ENCODE data around the gene GRID2. TPM values are rescaled to one million over a fixed set of nuclear protein-coding genes. Genes with fewer than 3 reads are reported as not detected.

GRID2 gene
- total RNA-seq, 1 experiment from 2014 or later, result not detected

- no peak for DNase-seq (ENCODE audit: low read depth)
- in situ Hi-C loops (cut with HindIII; ENCODE audit: low pct_unique_long_range_greater_than_20kb, low sequenced_read_pairs), result no loop called here
These were observed 1134.2 kb downstream of the GRID2 start for GRCh38 chr4:93437991-93438390.

- no peak for DNase-seq (ENCODE audit: low read depth)
- in situ Hi-C loops (cut with HindIII; ENCODE audit: low pct_unique_long_range_greater_than_20kb, low sequenced_read_pairs), result no loop called here
These were observed 1141.1 kb downstream of the GRID2 start for GRCh38 chr4:93444860-93445259.

DNA sequence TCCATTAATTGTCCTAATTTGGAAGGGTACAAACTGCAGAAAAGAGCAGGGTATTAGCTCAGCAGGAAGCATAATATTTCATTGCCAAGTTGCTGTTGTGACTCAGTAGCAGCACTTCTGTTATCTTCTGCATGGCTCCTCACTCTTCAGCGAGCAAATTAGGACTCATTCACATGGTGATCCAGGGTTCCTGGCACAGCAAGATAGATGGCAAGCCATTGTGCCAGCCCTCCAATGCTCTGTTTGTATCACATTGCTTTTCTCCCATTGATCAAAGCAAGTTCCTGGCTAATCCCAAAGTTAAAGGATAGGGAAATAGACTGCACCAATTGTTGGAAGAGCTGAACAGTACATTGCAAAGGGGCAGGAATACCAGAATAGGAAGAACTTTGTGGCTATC, 1142.3 kb downstream of the GRID2 start:
- in situ Hi-C loops (cut with HindIII; ENCODE audit: low pct_unique_long_range_greater_than_20kb, low sequenced_read_pairs), result no loop called here
- DNase-seq (ENCODE audit: low read depth), result no peak

DNA sequence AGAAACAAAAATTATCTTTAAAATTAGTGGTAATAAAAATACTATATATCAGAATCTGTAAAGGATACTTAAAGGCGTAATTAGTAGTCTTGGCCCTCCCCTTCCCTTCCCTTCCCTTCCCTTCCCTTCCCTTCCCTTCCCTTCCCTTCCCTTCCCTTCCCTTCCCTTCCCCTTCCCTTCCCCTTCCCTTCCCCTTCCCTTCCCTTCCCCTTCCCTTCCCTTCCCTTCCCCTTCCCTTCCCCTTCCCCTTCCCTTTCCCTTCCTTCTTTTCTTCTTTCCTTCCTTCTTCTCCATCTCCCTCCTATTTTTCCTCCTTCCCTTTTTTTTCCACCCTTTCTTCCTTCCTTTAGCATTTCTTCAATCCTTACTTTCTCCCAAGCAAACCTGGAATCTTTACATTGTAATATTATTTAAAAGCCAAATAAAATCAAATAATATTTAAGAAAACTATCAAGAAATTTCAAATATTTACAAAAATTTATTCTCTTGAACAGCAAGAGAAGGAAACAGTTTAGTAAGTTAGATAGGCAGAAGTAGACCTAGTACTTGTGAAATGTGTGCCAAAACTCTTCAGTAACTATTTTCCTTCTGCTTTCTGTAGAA, 1145.0 kb downstream of the GRID2 start:
- no peak for DNase-seq (ENCODE audit: low read depth)
- in situ Hi-C loops (cut with HindIII; ENCODE audit: low pct_unique_long_range_greater_than_20kb, low sequenced_read_pairs), result no loop called here

GRCh38 chr4:93451954-93452353, 1148.2 kb downstream of the GRID2 start:
- DNase-seq (ENCODE audit: low read depth), result no peak
- in situ Hi-C loops (cut with HindIII; ENCODE audit: low pct_unique_long_range_greater_than_20kb, low sequenced_read_pairs), result no loop called here

DNA sequence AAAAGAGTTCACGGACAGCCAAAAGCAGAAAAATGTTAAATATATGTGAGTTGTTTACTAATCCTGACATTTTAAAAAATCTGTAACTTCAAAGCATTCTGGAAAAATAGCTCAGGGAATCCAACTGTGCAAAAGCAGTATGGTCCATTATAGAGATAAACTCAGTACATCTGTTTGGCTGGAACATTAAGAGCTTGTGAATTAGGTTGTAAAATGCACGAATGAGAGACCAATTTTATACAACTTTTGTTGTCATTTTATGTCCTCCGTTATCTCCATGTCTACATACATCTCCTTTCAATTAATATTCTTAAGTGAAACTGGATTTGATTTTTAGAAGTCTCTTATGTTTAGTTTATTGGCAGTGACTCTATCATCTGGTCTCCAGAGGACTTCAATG, 1157.8 kb downstream of the GRID2 start:
- in situ Hi-C loops (cut with HindIII; ENCODE audit: low pct_unique_long_range_greater_than_20kb, low sequenced_read_pairs), result no loop called here
- DNase-seq (ENCODE audit: low read depth), result no peak

GRCh38 chr4:93466446-93466845, 1162.7 kb downstream of the GRID2 start:
- in situ Hi-C loops (cut with HindIII; ENCODE audit: low pct_unique_long_range_greater_than_20kb, low sequenced_read_pairs), result no loop called here
- no peak for DNase-seq (ENCODE audit: low read depth)

DNA sequence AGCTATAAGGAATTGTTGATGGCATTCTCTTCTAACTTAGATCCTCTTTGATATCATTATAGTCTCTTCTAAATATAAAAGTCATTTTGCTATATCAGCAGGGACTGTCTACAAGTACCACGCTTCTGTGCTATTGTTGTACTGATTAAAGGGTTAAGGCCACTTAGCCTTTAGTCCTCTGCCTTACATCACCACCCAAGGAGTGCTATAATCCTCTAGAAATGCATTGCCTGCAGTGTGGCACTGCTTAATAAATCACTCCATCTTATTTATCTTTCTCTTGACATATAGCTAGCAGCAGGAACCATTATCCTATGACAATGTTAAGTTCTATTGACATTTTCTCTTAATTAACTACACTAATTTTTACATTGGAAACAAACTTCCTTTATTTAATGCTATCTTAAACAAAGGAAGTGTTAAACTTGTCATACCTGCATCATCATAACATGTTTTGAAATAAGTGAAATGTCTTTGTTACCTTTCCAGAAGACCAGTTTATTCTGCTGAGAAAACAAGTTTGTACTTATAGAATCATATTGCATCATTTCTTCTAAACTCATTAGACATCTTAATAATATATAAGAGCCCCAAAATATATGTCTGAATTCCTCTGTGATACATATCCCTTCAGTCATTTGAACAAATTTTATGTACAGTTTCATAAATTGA, 1163.9 kb downstream of the GRID2 start:
- in situ Hi-C loops (cut with HindIII; ENCODE audit: low pct_unique_long_range_greater_than_20kb, low sequenced_read_pairs), result no loop called here
- no peak for DNase-seq (ENCODE audit: low read depth)

DNA sequence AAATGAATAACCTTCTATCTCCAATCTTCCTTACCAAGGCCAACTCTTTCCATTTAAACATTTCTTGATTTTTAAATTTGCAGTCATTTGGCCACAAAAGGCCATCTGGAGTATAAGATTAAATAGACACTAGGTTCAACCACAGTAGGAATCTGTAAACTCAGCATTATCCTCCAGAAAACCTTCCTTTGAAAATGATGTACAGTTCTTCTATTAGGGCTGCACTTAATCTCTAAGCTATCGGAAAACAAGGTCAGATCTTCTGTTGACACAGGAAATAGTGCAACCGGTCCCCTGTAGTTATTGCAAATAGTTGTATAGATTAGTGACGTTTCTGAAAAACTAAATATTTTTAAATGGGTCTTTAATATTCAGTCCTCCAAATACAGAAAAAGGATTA, 1165.8 kb downstream of the GRID2 start:
- no peak for DNase-seq (ENCODE audit: low read depth)
- in situ Hi-C loops (cut with HindIII; ENCODE audit: low pct_unique_long_range_greater_than_20kb, low sequenced_read_pairs), result no loop called here

- no peak for DNase-seq (ENCODE audit: low read depth)
- in situ Hi-C loops (cut with HindIII; ENCODE audit: low pct_unique_long_range_greater_than_20kb, low sequenced_read_pairs), result no loop called here
These were observed 1172.0 kb downstream of the GRID2 start for GRCh38 chr4:93475730-93476129.

- in situ Hi-C loops (cut with HindIII; ENCODE audit: low pct_unique_long_range_greater_than_20kb, low sequenced_read_pairs), result no loop called here
These were observed 1175.0 kb downstream of the GRID2 start for GRCh38 chr4:93478805-93479204.

DNA sequence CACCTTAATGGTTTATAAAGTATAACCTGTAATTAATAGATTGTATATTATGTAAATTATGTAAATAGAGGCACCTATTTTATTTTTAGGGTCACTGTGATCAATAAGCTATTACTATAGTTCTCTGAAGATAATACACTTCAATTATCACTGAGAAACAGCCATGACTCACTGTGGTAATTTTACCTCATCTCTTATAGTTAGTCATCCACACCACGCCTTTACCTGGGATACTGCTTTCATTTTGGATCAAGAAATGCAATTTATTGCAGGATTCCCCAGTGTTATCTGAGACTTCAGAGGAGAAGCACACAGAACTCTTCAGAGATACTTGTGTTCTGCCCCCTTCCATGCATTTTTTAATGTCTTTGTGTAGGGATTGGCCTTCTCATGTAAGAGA, 1176.7 kb downstream of the GRID2 start:
- in situ Hi-C loops (cut with HindIII; ENCODE audit: low pct_unique_long_range_greater_than_20kb, low sequenced_read_pairs), result no loop called here

More at GRCh38 chr4:93478805-93479204, 1175.0 kb downstream of the GRID2 start:
- no peak for DNase-seq (ENCODE audit: low read depth)

DNA sequence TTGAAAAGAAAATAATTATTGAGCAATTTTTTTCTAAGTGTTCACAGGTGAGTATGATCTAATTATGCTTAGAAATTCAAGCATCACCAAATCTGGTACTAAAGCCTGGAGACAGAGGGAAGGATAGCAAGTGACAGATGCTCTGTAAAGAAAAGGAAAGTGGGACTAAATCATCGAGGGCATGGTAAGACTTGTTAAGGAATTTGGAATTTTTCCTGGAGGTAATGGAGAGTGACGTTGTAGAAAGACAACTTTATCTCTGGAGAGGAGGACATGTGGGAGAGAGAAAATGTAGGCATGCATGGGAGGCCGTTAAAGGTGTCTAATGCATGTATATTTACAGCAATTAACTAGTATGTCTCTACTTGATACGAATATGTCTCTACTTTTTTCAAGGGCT, 1191.6 kb downstream of the GRID2 start:
- in situ Hi-C loops (cut with HindIII; ENCODE audit: low pct_unique_long_range_greater_than_20kb, low sequenced_read_pairs), result no loop called here
- no peak for DNase-seq (ENCODE audit: low read depth)

More for the DNA sequence above, 1176.7 kb downstream of the GRID2 start:
- DNase-seq (ENCODE audit: low read depth), result no peak

- in situ Hi-C loops (cut with HindIII; ENCODE audit: low pct_unique_long_range_greater_than_20kb, low sequenced_read_pairs), result no loop called here
These were observed 1197.5 kb downstream of the GRID2 start for GRCh38 chr4:93501244-93501643.

GRCh38 chr4:93501946-93502345, 1198.2 kb downstream of the GRID2 start:
- no peak for DNase-seq (ENCODE audit: low read depth)
- in situ Hi-C loops (cut with HindIII; ENCODE audit: low pct_unique_long_range_greater_than_20kb, low sequenced_read_pairs), result no loop called here

More at GRCh38 chr4:93501244-93501643, 1197.5 kb downstream of the GRID2 start:
- no peak for DNase-seq (ENCODE audit: low read depth)

DNA sequence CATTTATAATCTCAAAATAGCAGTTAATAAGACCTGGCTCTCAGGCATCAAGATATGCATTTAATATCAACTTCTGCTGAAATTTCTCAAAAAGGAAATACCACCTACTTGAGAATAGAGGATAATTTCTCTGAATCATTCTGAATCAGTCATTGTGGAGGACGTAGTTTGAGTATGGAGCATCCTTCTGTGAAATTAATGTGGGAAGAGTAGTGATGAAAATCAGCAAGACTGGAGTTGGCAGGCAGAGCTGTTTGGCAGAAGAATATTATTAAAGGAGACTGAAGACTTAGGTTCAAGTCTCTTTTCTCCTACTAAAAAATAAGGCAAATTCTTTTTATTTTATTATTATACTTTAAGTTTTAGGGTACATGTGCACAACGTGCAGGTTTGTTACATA, 1199.2 kb downstream of the GRID2 start:
- no peak for DNase-seq (ENCODE audit: low read depth)
- in situ Hi-C loops (cut with HindIII; ENCODE audit: low pct_unique_long_range_greater_than_20kb, low sequenced_read_pairs), result no loop called here

DNA sequence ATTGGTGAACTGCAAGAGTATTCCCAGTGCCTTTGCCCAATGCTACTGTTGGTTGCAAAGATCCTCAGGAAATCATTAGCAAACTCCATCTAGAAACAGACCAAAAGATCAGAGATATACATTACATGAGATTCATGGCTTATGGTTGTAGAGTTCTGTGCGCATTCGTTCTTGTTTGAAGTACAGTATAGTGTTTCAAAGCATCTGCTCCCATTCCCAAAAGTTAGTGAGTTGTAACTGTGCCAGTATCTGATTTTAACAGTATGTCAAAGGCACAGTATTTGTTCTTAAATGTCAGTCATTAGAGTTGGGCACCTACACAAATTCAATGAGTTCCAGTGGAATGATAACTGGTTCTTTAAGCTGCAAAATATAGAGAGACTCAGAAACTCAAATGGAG, 1210.1 kb downstream of the GRID2 start:
- DNase-seq (ENCODE audit: low read depth), result no peak
- in situ Hi-C loops (cut with HindIII; ENCODE audit: low pct_unique_long_range_greater_than_20kb, low sequenced_read_pairs), result no loop called here

DNA sequence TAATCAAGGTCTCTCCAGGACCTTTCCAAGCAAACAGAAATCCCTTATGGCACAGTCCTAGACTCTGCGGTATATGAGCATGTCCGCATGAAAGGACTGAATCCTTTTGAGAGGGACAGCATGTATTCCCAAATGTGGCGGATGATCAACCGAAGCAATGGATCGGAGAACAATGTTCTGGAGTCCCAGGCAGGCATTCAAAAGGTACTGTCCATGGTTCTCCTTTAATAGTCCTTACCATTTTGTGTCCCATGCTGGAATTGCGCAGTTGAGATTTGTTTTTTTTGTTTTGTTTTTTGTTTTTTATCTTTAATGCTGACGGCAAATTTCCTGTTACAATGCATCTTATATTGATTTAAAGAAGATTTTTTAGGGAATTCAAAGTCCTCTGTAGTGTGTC, 1211.4 kb downstream of the GRID2 start:
- in situ Hi-C loops (cut with HindIII; ENCODE audit: low pct_unique_long_range_greater_than_20kb, low sequenced_read_pairs), result no loop called here
- no peak for DNase-seq (ENCODE audit: low read depth)

GRCh38 chr4:93529692-93530372, 1226.1 kb downstream of the GRID2 start:
- DNase-seq (ENCODE audit: low read depth), result no peak
- in situ Hi-C loops (cut with HindIII; ENCODE audit: low pct_unique_long_range_greater_than_20kb, low sequenced_read_pairs), result no loop called here

DNA sequence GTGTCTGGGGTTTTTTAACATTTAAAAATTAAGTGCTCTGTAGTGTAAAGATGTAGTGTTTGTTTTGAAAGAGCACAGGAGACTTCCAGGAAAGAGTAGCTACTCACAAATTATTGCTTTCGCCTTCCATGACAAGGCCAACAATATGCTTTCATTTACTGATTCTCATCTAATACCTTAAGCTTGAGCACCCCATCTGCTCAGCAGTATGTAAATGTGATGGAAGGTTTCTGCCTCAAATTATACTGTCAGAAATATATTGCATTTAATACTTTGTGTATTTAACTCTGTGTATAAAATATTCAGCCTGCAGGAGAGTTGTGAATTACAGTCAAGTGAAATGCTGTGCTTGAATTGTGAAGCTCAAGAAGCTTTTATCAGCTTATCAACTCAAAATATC, 1228.5 kb downstream of the GRID2 start:
- in situ Hi-C loops (cut with HindIII; ENCODE audit: low pct_unique_long_range_greater_than_20kb, low sequenced_read_pairs), result no loop called here
- DNase-seq (ENCODE audit: low read depth), result no peak

Data from Caki2 (cell line).